Brain microvascular endothelial cell (primary cell): ENCODE results near the gene WNT2.

Experiments
- DNase-seq: peaks from one replicate; pipeline ENCODE4 v3.0.0-alpha.2; 2020
- H3K27ac ChIP-seq: fragments of 250-450 bp; sonication (Bioruptor Pico); 2 replicates; pipeline ENCODE4 v1.5.1; 2020; ENCODE audit warnings: mild to moderate bottlenecking, moderate library complexity
- H3K27me3 ChIP-seq: fragments of 250-450 bp; sonication (Bioruptor Pico); replicated peaks from 2 replicates; pipeline ENCODE4 v1.5.1; 2020; ENCODE audit warnings: mild to moderate bottlenecking
- H3K36me3 ChIP-seq: fragments of 250-450 bp; sonication (Bioruptor Pico); replicated peaks from 2 replicates; pipeline ENCODE4 v1.5.1; 2020; ENCODE audit warnings: mild to moderate bottlenecking
- H3K4me3 ChIP-seq: 2 replicates; pipeline ENCODE4 v1.5.1; 2011; ENCODE audit warnings: low read depth, mild to moderate bottlenecking, control low read depth, low read length, moderate library complexity
- CTCF ChIP-seq: IDR thresholded peaks from 2 replicates; pipeline ENCODE4 v1.5.1; 2011; ENCODE audit warnings: low read depth, mild to moderate bottlenecking, moderate library complexity, low read length, control low read depth, inconsistent platforms; ENCODE audit errors: missing control alignments
- in situ Hi-C: cut with HindIII; loops from 2 replicates; pipeline ENCODE4 v1.10.0; 2017; ENCODE audit warnings: low sequenced_read_pairs, low pct_ligation_motif_present

The WNT2 gene

GRCh38 chr7:117332031-117332430 is 9.2 kb upstream of the WNT2 start:
- no peak overlapping the region for H3K4me3 ChIP-seq
- H3K36me3 ChIP-seq = no peaks in the 10 kb centered on the region
- no peak for DNase-seq
- H3K27ac ChIP-seq = no peak overlapping the region
- in situ Hi-C loops = no loop called here
- TF ChIP-seq CTCF = no peak
- H3K27me3 ChIP-seq = no peaks in the 10 kb centered on the region

GRCh38 chr7:117325836-117326235 is 3.0 kb upstream of the WNT2 start:
- peaks cover 17% of the 10 kb centered on the region for H3K27me3 ChIP-seq
- DNase-seq = no peak

GRCh38 chr7:117324960-117325359 is 2.1 kb upstream of the WNT2 start:
- TF ChIP-seq CTCF = no peak
- in situ Hi-C loops = no loop called here
- Histone ChIP-seq H3K4me3 (peak overlapping the region; percentile 61), H3K27me3 (peaks cover 24% of the 10 kb centered on the region), H3K27ac (no peak overlapping the region), H3K36me3 (no peaks in the 10 kb centered on the region)
- DNase-seq = no peak

More at GRCh38 chr7:117325836-117326235, 3.0 kb upstream of the WNT2 start:
- TF ChIP-seq CTCF = no peak
- Histone ChIP-seq H3K27ac (no peak overlapping the region), H3K4me3 (no peak overlapping the region), H3K36me3 (no peaks in the 10 kb centered on the region)
- in situ Hi-C loops = no loop called here

GRCh38 chr7:117323851-117324711 is 1.2 kb upstream of the WNT2 start:
- DNase-seq = peak; percentile 37
- H3K27ac ChIP-seq = no peak overlapping the region
- in situ Hi-C loops = no loop called here
- peaks cover 24% of the 10 kb centered on the region for H3K27me3 ChIP-seq
- peak overlapping the region; percentile 61 for H3K4me3 ChIP-seq
- no peaks in the 10 kb centered on the region for H3K36me3 ChIP-seq
- no peak for TF ChIP-seq CTCF

GRCh38 chr7:117323305-117323850 is 520 bp upstream of the WNT2 start:
- in situ Hi-C loops = no loop called here
- TF ChIP-seq CTCF = no peak
- peaks cover 24% of the 10 kb centered on the region for H3K27me3 ChIP-seq
- peak overlapping the region; percentile 61 for H3K4me3 ChIP-seq
- H3K36me3 ChIP-seq = no peaks in the 10 kb centered on the region
- no peak overlapping the region for H3K27ac ChIP-seq
- DNase-seq = peak; percentile 26
